ENCODE data around the gene TRMT44. TPM values are rescaled to one million over a fixed set of nuclear protein-coding genes. Genes with fewer than 3 reads are reported as not detected.
"Not testable (repeated sequence)": the region's sequence is repeated elsewhere in the genome, so short reads cannot be mapped to it uniquely, and the experiment has no call there.

The TRMT44 gene
- total RNA-seq, 1 donor from 2014 or later, result 12.7 TPM

DNA sequence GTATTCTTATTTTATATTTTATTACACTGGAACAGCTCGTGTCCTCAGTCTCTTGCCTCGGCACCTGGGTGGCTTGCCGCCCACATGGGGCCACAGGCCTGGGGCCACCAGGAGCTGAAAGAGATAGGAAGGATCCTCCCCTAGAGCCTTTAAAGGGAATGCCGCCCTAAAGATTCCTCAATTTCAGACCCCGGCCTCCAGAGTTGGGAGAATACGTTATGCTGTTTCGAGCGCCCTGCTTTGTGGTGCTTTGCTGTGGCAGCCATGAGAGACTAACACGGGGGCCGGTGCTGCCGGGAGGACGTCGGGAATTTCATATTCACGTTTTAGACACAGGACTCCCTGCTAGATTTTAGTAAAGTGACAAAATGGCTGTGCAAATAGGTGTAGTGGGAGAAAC lies 33.3 kb upstream of the TRMT44 start:
- DNase-seq (ENCODE audit: low read depth, low spot score), result no peak

DNA sequence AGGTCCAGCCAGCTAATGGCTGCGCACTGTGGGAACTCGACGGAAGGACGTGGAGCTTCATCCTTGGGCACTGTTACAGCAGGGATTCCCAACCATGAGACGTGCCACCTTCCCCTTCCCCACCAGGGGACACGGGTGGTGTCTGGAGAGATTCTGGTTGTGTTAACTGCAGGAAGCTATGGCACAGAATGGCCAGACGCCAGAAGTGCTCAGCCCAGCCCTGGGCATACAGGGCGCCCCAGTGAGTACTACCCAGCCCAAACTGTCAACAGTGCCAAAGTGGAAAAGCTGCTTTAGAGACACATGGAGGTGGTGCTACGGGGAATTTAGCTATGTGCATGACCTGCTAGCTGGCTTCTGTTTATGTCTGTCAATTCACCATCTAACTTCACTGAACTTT lies 32.8 kb upstream of the TRMT44 start:
- DNase-seq (ENCODE audit: low read depth, low spot score), result no peak

DNA sequence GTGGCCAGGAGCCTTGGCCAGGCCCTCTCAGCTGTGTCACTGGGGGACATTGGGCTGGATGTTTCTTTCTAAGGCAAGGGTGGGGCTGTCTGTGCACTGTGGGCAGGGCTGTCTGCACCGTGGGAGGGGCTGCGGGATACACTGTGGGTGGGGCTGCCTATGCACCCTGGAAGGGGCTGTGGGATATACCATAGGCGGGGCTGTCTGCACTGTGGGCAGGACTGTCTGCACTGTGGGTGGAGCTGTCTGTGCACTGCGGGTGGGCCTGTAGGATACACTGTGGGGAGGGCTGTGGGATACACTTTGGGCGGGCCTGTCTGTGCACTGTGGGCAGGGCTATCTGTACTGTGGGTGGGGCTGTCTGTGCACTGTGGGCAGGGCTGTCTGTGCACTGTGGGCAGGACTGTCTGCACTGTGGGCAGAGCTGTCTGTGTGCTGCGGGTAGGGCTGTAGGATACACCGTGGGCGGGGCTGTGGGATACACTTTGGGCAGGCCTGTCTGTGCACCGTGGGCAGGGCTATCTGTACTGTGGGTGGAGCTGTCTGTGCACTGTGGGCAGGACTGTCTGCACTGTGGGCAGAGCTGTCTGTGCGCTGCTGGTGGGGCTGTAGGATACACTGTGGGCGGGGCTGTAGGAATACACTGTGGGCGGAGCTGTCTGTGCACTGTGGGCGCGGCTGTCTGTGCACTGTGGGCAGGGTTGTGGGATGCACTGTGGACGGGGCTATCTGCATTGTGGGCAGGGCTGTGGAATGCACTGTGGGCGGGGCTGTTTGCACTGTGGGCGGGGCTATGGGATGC lies 31.1 kb upstream of the TRMT44 start:
- DNase-seq (ENCODE audit: low read depth, low spot score), result no peak

DNA sequence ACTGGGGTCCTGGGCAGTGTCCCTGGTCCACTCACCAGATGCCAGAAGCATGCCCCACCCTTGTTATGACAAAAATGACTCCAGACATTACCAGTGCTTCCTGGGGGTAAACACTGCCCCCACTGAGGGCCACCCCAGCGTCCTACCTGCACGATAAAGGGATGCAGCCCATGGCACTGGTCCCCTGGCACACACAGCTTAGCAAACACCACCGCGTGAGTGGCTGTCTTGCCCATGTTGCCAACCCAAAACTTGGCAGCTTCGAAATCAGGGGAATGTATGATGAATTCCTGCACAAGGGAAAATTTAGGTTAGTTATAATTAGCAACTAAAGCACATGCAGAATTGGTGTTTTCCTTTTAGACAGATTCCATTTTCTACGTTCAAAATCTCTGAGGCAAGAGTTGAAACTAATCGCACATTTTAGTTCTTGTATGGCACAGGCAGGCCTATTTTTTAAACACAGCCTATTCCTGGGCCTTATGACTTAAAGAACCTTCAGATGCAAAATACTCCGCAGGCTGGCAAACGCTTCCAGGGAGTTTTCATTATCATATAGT lies 30.4 kb upstream of the TRMT44 start:
- no peak for DNase-seq (ENCODE audit: low read depth, low spot score)

DNA sequence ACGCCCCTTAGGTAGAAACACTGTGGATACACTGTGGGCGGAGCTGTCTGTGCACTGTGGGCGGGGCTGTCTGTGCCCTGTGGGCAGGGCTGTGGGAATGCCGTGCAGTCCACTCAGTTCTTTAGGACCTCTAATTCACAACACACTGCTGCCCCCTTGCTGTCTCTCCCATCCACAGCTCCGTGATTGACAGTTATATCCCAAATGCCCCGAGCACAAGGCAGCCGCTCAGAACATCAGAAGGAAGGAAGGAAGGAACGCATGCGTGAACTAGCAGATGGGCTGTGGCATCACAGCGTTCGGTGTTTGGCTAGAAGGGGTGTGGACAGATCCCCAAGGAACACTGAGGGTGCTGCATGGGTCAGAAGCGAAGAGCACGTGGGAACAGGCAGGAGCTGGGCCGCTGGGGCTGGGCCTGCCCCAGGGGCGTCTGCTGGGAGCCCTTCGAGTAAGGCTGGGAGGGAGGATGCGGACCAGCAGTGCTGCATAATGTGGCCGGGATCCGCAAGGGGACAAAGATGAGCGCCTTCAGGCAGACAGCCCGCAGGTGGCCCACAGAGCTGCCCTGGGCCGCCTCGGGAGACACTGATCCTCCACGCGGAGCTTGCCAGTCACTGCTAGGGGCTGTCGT lies 29.8 kb upstream of the TRMT44 start:
- peak; percentile 60 for DNase-seq (ENCODE audit: low read depth, low spot score)

DNA sequence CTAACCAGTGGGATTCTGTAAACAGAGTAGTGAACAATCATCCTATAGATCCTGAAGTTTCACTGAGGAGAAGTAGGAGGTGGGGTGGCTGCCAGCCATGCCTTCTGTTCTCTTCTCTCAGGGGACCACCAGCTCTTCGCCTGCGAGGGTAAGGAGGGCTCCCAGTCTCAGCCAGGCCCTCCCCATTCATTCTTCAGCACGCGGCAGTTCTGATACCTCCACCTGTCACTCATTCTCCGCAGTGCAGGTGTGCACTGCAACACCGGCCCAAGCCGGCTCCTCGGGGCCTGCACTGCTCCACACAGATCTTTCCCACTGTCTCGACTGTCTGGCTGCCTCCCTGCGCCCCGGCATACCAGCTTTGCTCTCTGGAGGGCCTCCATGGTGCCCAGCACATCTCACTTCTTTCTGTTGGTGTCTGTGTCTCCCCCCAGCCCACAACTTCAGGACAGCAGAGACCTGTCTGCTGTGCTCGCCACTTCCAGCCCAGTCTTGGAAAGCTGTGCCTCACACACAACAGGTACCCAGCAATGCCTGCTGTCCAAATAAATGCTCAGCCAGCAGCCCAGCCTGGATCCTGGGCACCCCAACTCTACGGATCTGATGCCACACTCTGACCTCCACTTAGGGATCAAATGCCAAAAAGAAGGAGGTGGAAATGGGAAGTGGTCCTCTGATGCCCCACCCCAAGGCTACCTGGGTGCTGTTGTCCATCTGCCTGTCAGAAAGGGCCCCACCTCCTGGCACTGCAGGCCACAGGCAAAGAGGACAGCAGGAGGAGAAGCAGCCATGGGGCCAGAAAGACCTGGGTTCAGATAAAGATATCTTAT lies 29.0 kb upstream of the TRMT44 start:
- no peak for DNase-seq (ENCODE audit: low read depth, low spot score)

DNA sequence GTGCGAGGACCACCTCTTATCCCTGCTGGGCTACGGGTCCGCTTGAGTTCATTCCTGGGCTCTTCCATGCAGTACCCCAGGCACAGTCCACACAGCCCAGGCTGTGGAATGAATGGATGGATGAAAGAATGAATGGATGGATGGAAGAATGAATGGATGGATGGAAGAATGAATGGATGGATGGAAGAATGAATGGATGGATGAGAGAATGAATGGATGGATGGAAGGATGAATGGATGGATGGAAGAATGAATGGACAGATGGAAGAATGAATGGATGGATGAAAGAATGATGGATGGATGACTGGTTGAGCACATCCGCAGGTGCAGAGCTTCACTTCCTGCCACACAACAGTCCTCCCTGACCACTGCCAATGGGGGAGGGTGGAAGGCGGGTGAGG lies 28.3 kb upstream of the TRMT44 start:
- DNase-seq (ENCODE audit: low read depth, low spot score), result no peak

DNA sequence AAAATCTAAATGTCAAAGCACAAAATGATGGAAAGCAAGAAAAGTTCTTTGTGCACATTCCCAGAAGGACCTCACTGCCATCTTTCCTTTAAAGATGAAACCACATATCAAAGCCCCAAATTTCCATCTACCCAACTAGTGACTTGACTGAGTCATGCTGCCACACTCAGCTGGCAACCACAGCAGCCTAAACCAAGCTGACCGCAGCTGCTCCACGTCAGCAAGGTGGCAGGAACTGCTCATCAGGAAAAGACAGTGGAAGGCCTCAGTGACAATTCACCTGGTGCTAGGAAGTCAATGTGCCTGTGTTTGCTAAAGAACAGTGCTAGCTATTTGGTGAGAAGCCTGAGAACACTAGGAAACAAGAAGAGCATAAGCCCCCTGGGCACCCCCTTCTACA lies 26.2 kb upstream of the TRMT44 start:
- no peak for DNase-seq (ENCODE audit: low read depth, low spot score)

DNA sequence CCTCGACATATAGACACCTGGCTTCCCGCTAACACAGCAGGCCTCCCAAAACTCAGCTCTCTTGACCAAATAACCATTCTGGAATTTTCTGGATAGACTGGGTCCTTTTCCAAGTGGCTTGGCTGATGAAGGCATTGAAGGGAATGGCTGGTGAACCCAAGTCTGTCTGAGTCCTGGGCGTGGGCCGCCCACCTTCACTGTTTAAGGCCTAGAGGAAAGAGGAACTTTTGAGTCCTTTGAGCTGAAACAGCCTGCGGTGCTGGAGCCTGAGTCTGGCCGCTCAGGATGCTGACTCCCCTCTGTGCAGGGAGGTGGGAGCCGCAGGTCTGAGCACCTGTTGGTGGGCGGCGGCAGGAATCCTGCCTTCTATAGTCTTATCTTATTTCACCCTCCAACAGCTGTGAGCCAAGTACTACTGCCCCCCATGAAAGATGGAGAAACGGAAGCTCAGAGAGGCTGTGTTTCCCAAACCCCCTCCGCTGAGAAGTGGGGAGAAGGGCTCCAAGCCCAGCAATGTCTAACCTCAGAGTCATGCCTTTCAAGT lies 23.4 kb upstream of the TRMT44 start:
- DNase-seq (ENCODE audit: low read depth, low spot score), result no peak

DNA sequence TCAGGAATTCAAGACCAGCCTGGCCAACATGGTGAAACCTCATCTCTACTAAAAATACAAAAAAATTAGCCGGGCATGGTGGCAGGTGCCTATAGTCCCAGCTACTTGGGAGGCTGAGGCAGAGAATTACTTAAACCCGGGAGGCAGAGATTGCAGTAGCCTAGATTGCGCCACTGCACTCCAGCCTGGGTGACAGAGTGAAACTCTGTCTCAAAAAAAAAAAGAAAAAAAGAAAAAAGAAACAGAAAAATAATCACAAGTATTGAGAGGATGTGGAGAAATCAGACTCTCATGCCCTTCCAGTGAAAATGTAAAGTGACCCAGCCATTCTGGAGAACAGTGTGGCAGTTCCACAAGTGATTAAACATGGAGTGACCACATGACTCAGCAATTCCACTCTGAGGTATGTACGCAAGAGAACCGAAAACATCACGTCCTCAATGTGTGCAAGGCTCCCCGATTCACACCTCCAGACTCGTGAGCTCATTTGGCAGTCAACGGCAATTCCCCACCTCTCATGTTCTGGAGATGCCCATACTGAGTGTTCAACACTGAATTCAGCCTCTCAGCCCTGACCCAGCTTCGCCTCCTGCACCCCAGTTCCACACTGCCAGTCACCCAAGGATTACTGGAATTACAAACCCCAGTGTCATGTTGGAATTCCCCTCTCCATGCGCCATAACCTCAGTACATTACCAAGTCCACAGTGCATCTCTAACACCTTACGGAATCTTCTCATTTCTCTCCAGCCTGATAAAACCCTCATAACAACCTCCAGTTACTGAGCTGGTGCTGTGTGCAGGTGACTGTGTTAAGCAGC lies 21.1 kb upstream of the TRMT44 start:
- DNase-seq (ENCODE audit: low read depth, low spot score), result no peak

DNA sequence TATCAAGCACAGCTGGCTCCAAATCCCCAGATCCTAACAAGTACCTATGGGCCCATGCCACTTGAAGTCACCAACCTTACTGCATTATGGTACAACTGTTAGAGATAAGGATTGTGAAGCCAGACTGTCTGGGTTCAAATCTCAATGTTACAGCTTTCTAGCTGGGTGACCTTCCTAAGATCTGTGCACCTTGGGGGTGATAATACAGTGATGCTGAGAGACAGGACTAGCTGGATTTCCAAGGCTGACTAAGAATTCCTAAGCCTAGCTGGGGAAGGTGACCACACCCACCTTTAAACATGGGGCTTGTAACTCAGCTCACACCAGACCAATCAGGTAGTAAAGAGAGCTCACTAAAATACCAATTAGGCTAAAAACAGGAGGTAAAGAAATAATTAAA lies 20.4 kb upstream of the TRMT44 start:
- not testable (repeated sequence) for DNase-seq (ENCODE audit: low read depth, low spot score)

DNA sequence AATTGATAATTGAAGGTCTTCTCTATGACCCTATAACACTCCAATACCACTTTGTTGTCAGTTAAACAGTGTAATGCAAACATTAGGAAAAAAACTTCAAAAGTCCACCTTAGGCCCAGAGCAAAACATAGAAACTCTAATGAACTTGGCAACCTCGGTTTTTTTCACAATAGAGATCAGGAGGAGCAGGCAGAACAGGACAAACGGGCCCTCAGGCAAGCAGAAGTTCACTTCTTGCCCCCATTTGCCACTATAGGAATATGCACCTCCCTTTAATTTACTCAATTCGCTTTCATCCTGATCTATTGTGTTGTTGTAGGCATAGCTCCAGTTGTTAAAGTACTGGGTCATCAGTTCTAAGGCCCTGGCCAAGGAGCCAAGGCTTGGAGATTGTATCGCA lies 18.2 kb upstream of the TRMT44 start:
- DNase-seq (ENCODE audit: low read depth, low spot score), result no peak

DNA sequence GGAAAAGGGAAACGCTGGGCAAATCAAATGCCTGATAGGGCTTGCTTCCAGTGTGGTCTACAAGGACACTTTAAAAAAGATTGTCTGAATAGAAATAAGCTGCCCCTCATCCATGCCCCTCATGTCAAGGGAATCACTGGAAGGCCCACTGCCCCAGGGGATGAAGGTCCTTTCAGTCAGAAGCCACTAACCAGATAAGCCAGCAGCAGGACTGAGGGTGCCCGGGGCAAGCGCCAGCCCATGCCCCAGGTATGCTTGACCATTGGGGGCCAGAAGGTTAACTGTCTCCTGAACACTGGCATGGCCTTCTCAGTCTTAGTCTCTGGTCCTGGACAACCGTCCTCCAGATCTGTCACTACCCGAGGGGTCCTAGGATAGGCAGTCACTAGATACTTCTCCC lies 17.8 kb upstream of the TRMT44 start:
- DNase-seq (ENCODE audit: low read depth, low spot score), result no peak

DNA sequence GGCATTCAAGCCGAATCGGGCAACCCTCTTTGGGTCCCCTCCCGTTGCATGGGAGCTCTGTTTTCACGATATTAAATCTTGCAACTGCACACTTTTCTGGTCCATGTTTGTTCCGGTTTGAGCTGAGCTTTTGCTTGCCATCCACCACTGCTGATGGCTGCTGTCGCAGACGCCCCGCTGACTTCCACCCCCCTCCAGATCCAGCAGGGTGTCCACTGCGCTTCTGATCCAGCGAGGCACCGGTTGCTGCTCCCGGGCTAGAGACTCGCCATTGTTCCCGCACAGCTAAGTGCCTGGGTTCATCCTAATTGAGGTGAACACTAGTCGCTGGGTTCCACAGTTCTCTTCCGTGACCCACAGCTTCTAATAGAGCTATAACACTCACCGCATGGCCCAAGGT lies 13.3 kb upstream of the TRMT44 start:
- DNase-seq (ENCODE audit: low read depth, low spot score), result no peak

DNA sequence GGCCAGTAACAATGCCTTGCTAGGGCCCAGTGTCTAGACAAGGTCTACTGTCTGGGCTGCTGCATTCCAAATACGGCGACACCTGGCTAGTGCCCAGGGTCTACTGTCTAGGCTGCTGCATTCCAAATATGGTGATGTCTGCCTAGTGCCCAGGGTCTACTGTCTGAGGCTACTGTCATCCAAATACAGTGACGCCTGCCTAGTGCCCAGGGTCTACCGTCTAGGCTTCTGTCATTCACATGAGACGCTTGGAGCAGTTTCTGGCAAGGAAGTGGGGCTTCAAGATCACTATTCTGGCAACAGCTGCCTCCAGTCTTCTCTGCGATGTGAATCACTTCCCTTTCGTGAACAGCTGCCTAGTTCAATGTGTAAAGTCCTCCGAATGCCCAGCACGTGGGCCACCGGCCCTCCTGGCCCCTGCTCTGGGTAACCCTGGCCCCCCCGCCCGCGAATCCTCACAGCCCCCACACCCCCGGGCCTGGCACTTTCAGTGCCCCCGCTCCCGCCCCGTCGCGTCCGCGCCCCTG lies 12.8 kb upstream of the TRMT44 start:
- no peak for DNase-seq (ENCODE audit: low read depth, low spot score)

DNA sequence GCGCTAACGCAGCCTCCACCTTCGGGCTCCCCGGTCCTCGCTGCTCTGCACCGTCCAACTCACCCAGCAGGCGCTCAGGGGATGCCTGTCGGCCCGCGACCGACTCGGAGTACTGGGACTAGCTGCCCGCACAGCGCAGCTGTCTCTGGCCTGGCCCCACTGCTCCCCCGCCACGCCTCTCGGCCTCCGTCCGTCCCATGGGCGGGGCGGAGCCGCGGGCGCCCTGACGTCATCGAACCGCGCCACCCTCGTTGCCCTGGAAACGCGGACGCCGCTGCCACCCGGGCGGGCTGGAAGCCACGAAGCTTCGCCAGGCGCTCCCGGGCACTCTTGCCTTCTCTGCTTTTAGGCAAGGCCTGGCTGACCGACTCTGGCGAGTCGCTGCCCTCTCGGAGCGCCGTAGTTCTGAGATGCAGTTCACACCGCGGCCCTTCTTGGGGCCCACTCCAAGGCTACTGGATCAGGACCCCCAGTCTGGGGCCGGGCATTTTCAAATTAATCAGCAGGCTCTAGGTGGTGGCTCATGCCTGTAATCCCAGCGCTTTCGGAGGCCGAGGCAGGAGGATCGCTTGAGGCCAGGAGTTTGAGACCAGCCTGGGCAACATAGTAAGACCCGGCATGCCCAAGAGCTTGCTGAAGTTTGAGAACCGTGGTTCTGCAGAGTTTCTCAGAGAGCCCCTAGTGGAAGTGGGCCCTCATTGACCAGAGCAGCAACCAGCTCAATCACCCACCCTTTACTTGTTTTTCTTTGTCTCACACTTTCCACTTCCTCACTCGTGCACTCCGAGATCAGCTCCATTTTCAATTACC lies 12.1 kb upstream of the TRMT44 start:
- no peak for DNase-seq (ENCODE audit: low read depth, low spot score)

DNA sequence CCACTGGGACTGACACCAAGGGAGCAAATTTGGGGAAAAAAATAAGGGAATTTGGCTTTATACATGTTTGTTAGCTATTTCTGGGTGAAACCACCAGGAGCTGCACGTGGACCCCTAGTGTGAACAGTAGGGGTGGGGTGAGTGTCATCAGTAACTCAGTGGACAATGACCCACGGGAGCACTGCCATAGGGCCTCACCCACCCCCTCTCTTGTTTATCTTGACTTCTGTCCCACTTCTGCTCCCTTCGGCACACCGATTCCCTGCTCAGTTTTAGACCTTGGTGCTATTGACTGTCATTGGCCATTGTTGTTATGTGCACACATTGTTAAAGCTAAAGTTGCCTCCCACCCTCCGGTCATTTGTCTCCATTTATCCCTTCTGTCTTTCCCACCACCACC lies 9.0 kb upstream of the TRMT44 start:
- no peak for DNase-seq (ENCODE audit: low read depth, low spot score)

DNA sequence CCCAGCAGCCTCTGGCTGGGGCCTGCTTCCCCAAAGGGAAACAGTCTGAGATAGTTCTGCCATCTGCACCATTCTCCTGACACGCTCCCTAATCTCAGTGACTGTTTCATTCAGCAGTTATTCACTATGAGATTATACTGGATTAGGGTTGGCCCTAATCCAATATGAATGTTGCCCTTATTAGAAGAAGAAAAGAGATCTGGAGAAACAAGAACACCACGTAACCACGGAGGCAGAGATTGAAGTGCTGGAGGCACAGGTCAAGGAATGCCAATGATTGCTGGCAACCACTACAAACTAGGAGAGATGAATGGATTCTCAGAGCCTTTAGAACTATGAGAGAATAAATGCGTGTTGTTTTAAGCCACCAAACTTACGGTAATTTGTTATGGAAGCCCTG lies 7.4 kb upstream of the TRMT44 start:
- DNase-seq (ENCODE audit: low read depth, low spot score), result no peak

DNA sequence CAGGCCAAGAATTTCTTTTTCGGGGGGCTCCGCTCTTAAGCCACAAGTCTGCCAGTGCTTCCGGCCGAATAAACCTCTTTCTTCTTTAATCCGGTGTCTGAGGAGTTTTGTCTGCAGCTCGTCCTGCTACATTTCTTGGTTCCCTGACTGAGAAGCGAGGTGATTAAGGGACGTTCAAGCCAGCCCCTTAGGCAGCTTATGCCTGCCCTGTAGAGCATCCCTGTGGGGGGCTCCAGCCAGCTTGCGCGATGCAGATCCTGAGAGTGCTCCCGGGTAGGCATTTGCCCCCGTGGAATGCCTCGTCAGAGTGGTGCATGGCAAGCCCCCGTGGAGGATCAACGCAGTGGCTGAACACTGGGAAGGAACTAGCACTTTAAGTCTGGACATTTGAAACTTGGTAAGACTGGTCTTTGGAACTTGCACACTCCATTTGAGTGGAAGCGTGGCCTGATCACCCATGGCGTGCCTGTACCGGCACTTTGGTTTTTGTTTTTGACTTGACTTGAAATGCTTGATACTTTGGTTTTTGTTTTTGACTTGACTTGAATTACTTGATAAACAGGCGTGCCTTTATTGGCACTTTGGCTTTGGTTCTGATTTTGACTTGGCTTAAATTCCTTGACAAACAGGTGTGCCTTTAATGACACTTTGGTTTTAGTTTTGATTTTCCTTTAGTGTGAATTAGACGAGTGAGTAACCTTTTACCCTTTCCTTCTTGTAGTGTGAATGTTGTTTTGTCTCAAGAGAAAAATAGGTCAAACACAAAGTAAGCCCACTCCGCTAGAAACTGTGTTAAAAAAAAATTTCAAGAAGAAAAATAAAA lies 6.1 kb upstream of the TRMT44 start:
- no peak for DNase-seq (ENCODE audit: low read depth, low spot score)
